ENCODE results near the gene RNF25.

RNF25 gene

DNA sequence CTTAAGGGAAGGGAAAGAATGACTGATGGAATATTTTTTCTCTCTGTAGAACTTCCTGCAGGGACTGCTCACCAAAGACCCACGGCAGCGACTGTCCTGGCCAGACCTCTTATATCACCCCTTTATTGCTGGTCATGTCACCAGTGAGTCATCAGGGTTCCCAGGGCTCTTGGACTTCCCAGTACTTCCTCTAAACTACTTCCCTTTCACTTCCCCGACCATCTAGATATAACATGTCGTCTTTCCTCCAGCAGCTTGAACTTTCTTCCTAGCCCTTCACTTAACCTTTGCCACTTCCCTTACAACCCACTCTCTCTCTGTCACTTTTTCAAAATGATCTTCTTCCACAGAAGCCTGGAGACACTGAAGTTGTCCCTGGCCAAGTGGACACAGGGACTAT lies 7.3 kb upstream of the RNF25 start:
- Histone ChIP-seq H3K27ac (no peak overlapping the region), H3K4me3 (no peak overlapping the region)
- no peak for DNase-seq (ENCODE audit: low spot score)
- TF ChIP-seq, protein P1, sequence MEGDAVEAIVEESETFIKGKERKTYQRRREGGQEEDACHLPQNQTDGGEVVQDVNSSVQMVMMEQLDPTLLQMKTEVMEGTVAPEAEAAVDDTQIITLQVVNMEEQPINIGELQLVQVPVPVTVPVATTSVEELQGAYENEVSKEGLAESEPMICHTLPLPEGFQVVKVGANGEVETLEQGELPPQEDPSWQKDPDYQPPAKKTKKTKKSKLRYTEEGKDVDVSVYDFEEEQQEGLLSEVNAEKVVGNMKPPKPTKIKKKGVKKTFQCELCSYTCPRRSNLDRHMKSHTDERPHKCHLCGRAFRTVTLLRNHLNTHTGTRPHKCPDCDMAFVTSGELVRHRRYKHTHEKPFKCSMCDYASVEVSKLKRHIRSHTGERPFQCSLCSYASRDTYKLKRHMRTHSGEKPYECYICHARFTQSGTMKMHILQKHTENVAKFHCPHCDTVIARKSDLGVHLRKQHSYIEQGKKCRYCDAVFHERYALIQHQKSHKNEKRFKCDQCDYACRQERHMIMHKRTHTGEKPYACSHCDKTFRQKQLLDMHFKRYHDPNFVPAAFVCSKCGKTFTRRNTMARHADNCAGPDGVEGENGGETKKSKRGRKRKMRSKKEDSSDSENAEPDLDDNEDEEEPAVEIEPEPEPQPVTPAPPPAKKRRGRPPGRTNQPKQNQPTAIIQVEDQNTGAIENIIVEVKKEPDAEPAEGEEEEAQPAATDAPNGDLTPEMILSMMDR (IDR thresholded peaks at IDR 0.05), result no peak

DNA sequence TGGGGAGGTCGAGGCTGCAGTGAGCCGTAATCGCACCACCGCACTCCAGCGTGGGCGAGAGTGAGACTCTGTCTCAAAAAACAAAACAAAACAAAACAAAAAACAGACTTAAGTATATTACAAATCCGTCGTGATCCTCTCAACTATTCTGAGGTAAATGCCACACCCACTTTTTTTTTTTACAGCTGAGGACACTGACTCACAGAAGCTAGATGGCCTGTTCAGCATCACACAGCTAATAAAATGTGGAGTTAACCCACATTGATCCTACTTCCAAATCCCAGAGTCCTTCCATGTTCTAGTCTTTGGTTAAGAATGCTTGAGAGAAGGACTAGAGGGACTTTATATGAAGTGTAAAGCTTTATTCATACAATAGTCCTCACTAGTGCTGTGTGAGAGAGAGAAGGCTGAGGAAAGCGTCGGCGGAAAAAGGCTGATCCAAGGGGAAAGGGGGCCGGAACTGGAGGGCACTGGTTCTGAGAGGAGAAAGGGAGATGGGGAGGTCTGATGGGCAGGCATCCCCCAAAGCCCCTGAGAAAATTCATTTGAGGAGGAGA lies 627 bp downstream of the RNF25 start:
- Histone ChIP-seq H3K4me3 (peak overlapping the region; percentile 84), H3K27ac (peak overlapping the region; percentile 35 to 84)
- DNase-seq (ENCODE audit: low spot score), result no peak
- TF ChIP-seq, protein P1 (IDR thresholded peaks at IDR 0.05), result no peak

DNA sequence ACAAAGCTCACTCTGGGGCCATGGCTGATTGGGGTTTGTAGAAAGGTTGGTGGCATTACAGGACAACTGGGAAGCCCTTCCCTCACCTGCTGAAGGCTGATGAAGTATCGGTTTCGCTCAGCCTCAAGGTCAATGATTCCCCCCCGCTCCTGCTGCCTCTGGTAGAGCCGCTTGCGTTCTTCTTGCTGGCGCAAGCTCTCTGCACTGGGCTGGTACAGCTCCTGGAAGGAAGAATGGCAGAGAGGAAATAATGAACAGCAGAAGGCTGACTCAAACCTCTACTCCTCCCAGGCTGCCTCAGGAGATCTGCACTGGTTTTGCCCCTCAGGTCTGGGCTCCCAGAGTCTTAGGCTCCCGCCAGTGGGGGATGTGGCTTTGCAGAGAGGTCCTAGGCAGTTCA lies 7.1 kb downstream of the RNF25 start:
- H3K27ac ChIP-seq, result no peak overlapping the region
- no peak overlapping the region for H3K4me3 ChIP-seq
- no peak for DNase-seq (ENCODE audit: low spot score)
- TF ChIP-seq, protein P1 (IDR thresholded peaks at IDR 0.05), result no peak

DNA sequence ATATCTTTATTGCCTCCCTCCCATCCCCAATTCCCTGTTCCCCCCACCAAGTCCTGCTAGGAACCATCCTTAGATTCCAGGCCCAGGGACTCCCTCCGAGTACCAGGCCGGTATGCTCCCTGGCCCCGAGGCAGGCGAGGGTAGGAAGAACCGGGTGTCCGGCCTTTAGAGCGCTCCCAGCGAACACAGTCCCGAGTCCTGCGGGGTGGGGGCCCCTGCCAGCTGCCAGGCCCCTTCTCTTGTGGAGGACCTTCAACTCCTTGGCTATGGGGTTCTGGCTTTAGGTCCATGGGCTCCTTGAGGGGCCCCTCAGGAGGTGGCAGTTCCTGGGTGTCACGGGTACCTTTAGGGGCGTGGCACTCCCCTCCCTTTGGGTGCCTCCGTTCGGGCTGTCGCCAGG lies 7.9 kb downstream of the RNF25 start:
- H3K4me3 ChIP-seq, result no peak overlapping the region
- no peak for DNase-seq (ENCODE audit: low spot score)
- TF ChIP-seq, protein P1 (IDR thresholded peaks at IDR 0.05), result no peak
- H3K27ac ChIP-seq, result no peak overlapping the region

DNA sequence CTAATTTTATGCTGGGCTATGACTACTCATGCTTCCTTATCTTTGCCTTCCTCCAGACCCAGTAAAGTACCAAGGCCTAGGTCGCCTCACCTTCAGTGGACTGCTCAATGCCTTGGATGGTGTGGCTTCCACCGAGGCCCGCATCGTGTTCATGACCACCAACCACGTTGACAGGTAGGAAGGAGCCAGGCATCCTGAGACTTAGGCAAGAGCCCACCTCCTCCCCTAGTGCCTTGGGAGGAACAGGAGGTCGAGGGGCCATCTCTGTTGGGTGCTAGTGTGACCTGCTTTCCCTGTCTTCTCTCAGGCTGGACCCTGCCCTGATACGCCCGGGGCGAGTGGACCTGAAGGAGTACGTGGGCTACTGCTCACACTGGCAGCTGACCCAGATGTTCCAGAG lies 9.0 kb downstream of the RNF25 start:
- DNase-seq (ENCODE audit: low spot score), result no peak
- Histone ChIP-seq H3K27ac (no peak overlapping the region), H3K4me3 (no peak overlapping the region)
- TF ChIP-seq, protein P1 (IDR thresholded peaks at IDR 0.05), result no peak

DNA sequence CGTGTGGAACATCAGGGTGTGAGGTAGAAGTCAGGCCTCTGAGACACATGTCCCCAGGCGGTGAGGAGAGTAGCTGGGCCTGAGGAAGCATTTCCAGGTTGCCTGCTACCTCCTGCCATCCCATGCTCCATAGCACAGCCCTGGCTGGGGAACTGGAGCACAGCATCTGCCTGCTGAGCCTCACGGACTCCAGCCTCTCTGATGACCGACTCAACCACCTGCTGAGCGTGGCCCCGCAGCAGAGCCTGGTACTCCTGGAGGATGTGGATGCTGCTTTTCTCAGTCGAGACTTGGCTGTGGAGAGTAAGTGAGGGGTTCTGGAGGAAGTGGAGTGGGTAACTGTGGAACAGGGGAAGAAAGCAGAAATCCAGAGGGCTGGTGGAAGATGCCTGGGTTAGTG lies 9.4 kb downstream of the RNF25 start:
- TF ChIP-seq, protein P1 (IDR thresholded peaks at IDR 0.05), result no peak
- H3K27ac ChIP-seq, result no peak overlapping the region
- H3K4me3 ChIP-seq, result no peak overlapping the region
- no peak for DNase-seq (ENCODE audit: low spot score)

DNA sequence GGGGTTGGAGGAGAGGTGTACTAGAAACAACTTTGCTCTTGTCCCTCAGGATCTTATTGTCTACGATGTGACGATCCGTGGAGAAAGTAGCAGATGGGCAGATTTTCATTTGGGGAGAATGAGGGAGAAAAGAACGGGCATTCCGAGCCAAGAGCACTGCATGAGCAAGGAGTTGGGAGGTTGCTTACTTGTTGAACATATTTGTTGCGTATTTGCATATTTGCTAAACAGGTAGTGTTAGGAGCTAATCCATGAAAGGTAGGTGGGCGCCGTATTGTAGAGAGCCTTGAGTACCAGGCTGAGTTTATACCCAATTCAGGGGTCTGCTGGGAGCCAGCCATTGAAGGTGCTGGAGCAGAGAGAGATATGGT lies 11.8 kb downstream of the RNF25 start:
- H3K27ac ChIP-seq, result peak overlapping the region in 1 of 2 donors; percentile 80
- TF ChIP-seq, protein P1 (IDR thresholded peaks at IDR 0.05), result no peak
- peak overlapping the region; percentile 91 for H3K4me3 ChIP-seq
- DNase-seq (ENCODE audit: low spot score), result no peak
